ENCODE measurements around the gene LTBP2.

DNA sequence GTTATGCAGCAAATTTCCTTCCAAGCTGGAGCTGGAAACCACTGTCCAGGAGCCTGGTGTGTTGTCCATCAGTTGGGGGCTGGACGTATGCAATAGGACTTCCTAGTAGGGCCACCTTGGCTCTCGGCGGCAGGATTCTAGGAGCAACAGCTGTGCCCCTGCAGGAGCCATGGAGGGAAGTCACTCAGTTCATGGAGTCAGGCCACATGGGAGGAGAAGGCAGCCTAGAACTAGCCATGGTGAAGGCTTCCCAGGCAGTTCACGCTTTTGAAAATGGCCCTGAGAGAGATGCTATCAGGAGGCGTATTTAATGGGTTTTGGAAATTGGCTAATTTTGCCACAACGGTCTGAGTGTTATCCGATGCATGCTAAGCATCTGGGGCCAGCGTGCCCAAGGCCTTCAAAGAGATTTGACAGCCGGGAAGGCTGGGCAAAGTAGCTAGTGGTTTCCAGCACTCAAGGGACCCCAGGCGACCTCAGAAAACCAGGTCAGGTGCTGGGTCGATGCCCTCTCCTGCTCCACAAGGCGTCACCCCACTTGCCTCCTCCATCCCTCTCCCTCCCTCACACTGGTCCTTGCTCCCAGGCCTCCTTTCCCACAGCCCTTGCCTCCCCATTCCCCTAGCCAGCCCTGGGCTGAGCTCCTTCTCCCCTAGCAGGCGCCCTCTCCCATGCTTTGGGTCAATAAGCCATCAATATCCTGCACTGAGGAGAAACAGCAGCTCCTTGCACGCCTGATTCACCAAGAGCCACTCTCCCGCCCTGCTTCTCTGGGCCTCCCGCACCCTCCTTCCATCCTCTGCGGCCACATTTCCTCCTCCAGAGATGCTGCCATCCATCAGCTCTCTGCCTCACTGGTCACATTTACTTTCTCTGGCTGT is 155.1 kb downstream of the LTBP2 start:
- TF ChIP-seq EZH2 (optimal IDR thresholded peaks at IDR 0.05; ENCODE audit: low read depth, low read length) (no peak), EZH2phosphoT487 (IDR thresholded peaks at IDR 0.05; ENCODE audit: low read length) (no peak)
- TF ChIP-seq, protein P1, sequence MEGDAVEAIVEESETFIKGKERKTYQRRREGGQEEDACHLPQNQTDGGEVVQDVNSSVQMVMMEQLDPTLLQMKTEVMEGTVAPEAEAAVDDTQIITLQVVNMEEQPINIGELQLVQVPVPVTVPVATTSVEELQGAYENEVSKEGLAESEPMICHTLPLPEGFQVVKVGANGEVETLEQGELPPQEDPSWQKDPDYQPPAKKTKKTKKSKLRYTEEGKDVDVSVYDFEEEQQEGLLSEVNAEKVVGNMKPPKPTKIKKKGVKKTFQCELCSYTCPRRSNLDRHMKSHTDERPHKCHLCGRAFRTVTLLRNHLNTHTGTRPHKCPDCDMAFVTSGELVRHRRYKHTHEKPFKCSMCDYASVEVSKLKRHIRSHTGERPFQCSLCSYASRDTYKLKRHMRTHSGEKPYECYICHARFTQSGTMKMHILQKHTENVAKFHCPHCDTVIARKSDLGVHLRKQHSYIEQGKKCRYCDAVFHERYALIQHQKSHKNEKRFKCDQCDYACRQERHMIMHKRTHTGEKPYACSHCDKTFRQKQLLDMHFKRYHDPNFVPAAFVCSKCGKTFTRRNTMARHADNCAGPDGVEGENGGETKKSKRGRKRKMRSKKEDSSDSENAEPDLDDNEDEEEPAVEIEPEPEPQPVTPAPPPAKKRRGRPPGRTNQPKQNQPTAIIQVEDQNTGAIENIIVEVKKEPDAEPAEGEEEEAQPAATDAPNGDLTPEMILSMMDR (IDR thresholded peaks at IDR 0.05; ENCODE audit: low read length): no peak

All from MM.1S (cell line).